MCF 10A (cell line): ENCODE data around the gene ACSL3. TPM values are rescaled to one million over a fixed set of nuclear protein-coding genes. Genes with fewer than 3 reads are reported as not detected.

Experiments
- BruUV-seq: library from RNA; stranded (reverse); fragments of 400-500 nt; replicated peaks from 2 replicates; lab custom pipeline; 2021; lab: Mats Ljungman, UMichigan
- CTCF ChIA-PET: fragments of 300-600 bp; sonication (Branson Sonifier 250); formaldehyde crosslinking; extraction: SDS; loops from one replicate; lab custom pipeline; 2021; ENCODE audit warnings: antibody characterized with exemption, inconsistent platforms; lab: Yijun Ruan, JAX
- POLR2A ChIA-PET: fragments of 300-600, 350-650 bp; sonication (Branson Sonifier 250); formaldehyde crosslinking; extraction: SDS; loops from one replicate; lab custom pipeline; 2020; ENCODE audit warnings: antibody characterized with exemption, inconsistent platforms; lab: Yijun Ruan, JAX
- DNase-seq: peaks from one replicate; pipeline ENCODE4 v3.0.0-alpha.2; 2018; ENCODE audit not compliant: unreplicated experiment
- H3K27ac Mint-ChIP-seq: one replicate; pipeline ENCODE4 v1.8.0; 2022; ENCODE audit warnings: mild to moderate bottlenecking, low read depth, mixed read lengths; ENCODE audit not compliant: unreplicated experiment
- H3K27me3 Mint-ChIP-seq: one replicate; pipeline ENCODE4 v1.8.0; 2022; ENCODE audit warnings: mixed read lengths; ENCODE audit not compliant: insufficient read depth, unreplicated experiment
- H3K36me3 Mint-ChIP-seq: one replicate; pipeline ENCODE4 v1.8.0; 2022; ENCODE audit warnings: mild to moderate bottlenecking, moderate library complexity, mixed read lengths; ENCODE audit not compliant: insufficient read depth, unreplicated experiment
- H3K4me1 Mint-ChIP-seq: one replicate; pipeline ENCODE4 v1.8.0; 2022; ENCODE audit warnings: mixed read lengths; ENCODE audit not compliant: insufficient read depth, unreplicated experiment
- H3K4me3 Mint-ChIP-seq: one replicate; pipeline ENCODE4 v1.8.0; 2022; ENCODE audit warnings: mild to moderate bottlenecking, moderate library complexity, mixed read lengths; ENCODE audit not compliant: unreplicated experiment
- H3K9me3 Mint-ChIP-seq: one replicate; pipeline ENCODE4 v1.8.0; 2022; ENCODE audit warnings: mixed read lengths; ENCODE audit not compliant: unreplicated experiment
- CTCF ChIP-seq: fragments of 200-600 bp; IDR thresholded peaks from one replicate; pipeline ENCODE4 v1.8.0; 2022; ENCODE audit warnings: antibody characterized with exemption, mild to moderate bottlenecking; ENCODE audit not compliant: unreplicated experiment
- intact Hi-C: fragments of 100-400 bp; cut with micrococcal nuclease; formaldehyde crosslinking; loops from 2 replicates; pipeline ENCODE4 v1.14.1; 2022
- total RNA-seq: library from RNA; stranded (reverse); gene quantifications from 2 replicates; pipeline ENCODE4 v1.2.3, GENCODE V29; 2022

ACSL3 gene
- total RNA-seq, 1 experiment from 2014 or later: 183 TPM

GRCh38 chr2:222859786-222860612, 837 bp upstream of the ACSL3 start:
- ChIA-PET POLR2A (interaction anchor here (0.6 to 11.5 kb wide), 31 partner anchors 8 to 1923 kb away, joined by 3 to 240 read pairs (median 5); partner anchors contain the start of gene FARSB), CTCF (interaction anchor here (0.6 to 5.5 kb wide), 6 partner anchors 13 to 55 kb away, joined by 3 to 57 read pairs (median 4); no protein-coding TSS in a partner anchor)
- peak; percentile 99 for DNase-seq
- no peaks in the 10 kb centered on the region for H3K36me3 Mint-ChIP-seq
- H3K4me1 Mint-ChIP-seq: peaks cover 7% of the 10 kb centered on the region
- intact Hi-C loops: loop anchor here (1.0 to 5.0 kb wide), 3 partner anchors 16 to 55 kb away; no protein-coding TSS in a partner anchor
- no peaks in the 10 kb centered on the region for H3K9me3 Mint-ChIP-seq
- peak overlapping the region; percentile 66 for H3K27ac Mint-ChIP-seq
- H3K4me3 Mint-ChIP-seq: no peak overlapping the region
- no TSS peak for BruUV-seq
- no peak for TF ChIP-seq CTCF
- H3K27me3 Mint-ChIP-seq: no peaks in the 10 kb centered on the region

DNA sequence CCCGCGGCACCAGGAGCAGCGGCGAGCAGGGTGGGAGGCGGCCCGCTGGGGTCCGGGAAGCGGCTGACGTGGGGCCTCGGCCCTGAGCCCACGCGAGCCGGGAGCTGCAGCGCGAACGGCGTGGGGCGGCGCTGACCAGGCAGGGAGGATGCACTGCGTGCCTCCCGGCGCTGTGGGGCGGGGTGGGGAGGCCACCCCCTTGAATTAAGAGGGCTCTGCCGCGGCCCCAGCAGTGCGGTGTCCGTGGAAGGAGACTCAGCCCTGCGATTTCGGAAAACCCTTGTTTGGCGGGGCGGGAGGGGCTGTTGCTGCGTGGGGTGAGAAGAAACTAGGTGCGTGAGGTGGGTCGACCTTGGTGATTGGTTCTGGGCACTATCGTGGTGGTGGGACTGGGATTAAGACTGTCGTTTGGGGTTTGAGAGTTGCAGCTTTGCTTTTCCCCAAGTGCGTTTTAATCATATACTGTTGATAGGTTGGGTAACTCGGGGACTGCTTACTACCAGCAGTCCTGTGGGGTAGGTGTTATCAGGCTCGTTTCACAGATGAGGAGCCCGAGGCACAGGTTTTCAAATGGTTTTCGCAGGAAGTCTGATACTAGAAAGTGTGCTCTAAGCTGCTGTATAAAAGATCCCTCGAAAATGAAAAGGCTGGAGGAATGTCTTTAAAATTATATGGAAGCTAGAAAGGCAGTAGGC, 722 bp downstream of the ACSL3 start:
- CTCF ChIA-PET: interaction anchor here (0.6 to 5.5 kb wide), 39 partner anchors 14 to 223 kb away, joined by 3 to 57 read pairs (median 5); no protein-coding TSS in a partner anchor
- intact Hi-C loops: loop anchor here (1.0 to 5.0 kb wide), 8 partner anchors 17 to 167 kb away; no protein-coding TSS in a partner anchor
- POLR2A ChIA-PET: interaction anchor here (0.5 to 11.5 kb wide), 32 partner anchors 10 to 954 kb away, joined by 3 to 240 read pairs (median 6); no protein-coding TSS in a partner anchor
- Mint-ChIP-seq H3K27ac (no peak overlapping the region), H3K4me3 (no peak overlapping the region), H3K9me3 (no peaks in the 10 kb centered on the region), H3K27me3 (no peaks in the 10 kb centered on the region), H3K4me1 (peaks cover 14% of the 10 kb centered on the region), H3K36me3 (peaks cover 5% of the 10 kb centered on the region)
- no peak for TF ChIP-seq CTCF
- no peak for DNase-seq
- no TSS peak for BruUV-seq

GRCh38 chr2:222862106-222862908, 1.5 kb downstream of the ACSL3 start:
- Mint-ChIP-seq H3K4me1 (peaks cover 16% of the 10 kb centered on the region), H3K27ac (no peak overlapping the region), H3K27me3 (no peaks in the 10 kb centered on the region), H3K4me3 (no peak overlapping the region), H3K36me3 (peaks cover 10% of the 10 kb centered on the region), H3K9me3 (no peaks in the 10 kb centered on the region)
- peak; percentile 50 for DNase-seq
- BruUV-seq: TSS peak; percentile 66
- TF ChIP-seq CTCF: peak; percentile 22
- ChIA-PET CTCF (interaction anchor here (0.6 to 5.5 kb wide), 48 partner anchors 14 to 835 kb away, joined by 3 to 57 read pairs (median 4); no protein-coding TSS in a partner anchor), POLR2A (interaction anchor here (0.5 to 11.5 kb wide), 34 partner anchors 10 to 953 kb away, joined by 3 to 240 read pairs (median 6); no protein-coding TSS in a partner anchor)
- intact Hi-C loops: loop anchor here (1.0 to 5.0 kb wide), 6 partner anchors 16 to 168 kb away; no protein-coding TSS in a partner anchor
